Measurements from ENCODE around the gene DES.
"Not testable (repeated sequence)": the region's sequence is repeated elsewhere in the genome, so short reads cannot be mapped to it uniquely, and the experiment has no call there.

Gene DES

DNA sequence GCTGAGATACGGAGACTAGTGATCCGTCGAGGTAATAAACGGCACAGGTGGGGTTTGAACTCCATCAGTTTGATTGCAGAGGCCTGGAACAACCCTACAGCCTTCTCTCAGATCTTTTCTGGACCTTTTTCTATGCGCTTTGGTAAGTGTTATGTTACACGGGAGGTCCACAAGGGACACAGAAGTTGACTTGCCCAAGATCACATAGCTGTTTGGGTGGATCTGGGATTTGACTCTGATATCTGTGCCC, 29.3 kb upstream of the DES start:
- no peak for DNase-seq (ENCODE audit: low read depth)
- peak overlapping the region; percentile 41 for H3K4me3 ChIP-seq (ENCODE audit: low read length)
- TF ChIP-seq, protein P1, sequence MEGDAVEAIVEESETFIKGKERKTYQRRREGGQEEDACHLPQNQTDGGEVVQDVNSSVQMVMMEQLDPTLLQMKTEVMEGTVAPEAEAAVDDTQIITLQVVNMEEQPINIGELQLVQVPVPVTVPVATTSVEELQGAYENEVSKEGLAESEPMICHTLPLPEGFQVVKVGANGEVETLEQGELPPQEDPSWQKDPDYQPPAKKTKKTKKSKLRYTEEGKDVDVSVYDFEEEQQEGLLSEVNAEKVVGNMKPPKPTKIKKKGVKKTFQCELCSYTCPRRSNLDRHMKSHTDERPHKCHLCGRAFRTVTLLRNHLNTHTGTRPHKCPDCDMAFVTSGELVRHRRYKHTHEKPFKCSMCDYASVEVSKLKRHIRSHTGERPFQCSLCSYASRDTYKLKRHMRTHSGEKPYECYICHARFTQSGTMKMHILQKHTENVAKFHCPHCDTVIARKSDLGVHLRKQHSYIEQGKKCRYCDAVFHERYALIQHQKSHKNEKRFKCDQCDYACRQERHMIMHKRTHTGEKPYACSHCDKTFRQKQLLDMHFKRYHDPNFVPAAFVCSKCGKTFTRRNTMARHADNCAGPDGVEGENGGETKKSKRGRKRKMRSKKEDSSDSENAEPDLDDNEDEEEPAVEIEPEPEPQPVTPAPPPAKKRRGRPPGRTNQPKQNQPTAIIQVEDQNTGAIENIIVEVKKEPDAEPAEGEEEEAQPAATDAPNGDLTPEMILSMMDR (IDR thresholded peaks at IDR 0.05; ENCODE audit: insufficient read depth, low read depth, low read length, missing control alignments), result no peak

DNA sequence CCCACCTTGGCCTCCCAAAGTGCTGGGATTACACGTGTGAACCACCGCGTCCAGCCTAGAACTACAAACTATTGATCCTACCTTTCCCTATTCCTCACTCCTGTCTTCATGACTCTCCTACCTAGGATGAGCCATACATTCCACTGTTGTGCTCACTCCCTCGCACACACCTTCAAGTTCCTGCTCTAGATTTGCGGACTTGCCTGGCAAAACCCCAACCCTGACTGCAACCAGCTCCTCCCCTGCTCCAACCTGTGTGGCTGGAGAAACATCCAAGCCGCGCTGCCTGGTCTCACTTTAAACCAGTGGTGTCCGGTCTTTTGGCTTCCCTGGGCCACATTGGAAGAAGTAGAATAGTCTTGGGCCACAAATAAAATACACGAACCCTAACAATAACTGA, 25.4 kb upstream of the DES start:
- H3K4me3 ChIP-seq (ENCODE audit: low read length), result no peak overlapping the region
- DNase-seq (ENCODE audit: low read depth), result peak; percentile 52
- TF ChIP-seq, protein P1 (IDR thresholded peaks at IDR 0.05; ENCODE audit: insufficient read depth, low read depth, low read length, missing control alignments), result no peak

DNA sequence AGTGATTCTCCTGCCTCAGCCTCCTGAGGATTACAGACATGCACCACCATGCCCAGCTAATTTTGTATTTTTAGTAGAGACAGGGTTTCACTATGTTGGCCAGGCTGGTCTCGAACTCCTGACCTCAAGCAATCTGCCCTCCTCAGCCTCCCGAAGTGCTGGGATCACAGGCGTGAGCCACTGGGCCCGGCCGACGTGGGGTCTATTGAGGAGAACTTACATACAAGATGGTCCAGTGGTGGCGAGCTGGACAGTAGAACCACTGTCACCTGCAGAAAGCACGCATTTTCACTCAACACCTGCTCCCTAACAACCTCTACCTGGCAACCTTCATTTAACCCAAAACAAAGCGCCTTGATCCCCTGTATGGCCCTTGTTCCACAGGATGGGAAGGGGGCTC, 23.1 kb upstream of the DES start:
- not testable (repeated sequence) for DNase-seq (ENCODE audit: low read depth)

DNA sequence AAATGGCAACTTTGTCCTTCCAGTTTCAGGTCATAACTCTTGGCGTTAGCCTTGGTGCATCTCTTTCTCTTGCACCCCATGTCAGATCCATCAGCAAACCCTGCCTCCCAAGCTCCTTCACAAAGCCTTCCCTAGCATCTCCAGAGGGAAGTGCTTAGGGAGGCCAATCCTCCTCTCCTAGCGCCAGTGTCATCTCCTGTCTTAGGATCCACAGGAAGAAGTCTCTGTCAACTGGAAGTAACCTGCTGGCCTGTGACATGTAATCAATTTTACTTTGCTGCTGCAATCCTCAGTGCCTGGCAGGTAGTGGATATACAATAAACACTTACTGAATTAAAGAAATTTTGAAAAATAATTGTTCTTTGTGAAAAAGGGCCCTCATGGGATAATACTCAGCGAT, 22.6 kb upstream of the DES start:
- TF ChIP-seq, protein P1 (IDR thresholded peaks at IDR 0.05; ENCODE audit: insufficient read depth, low read depth, low read length, missing control alignments), result no peak
- DNase-seq (ENCODE audit: low read depth), result no peak
- H3K4me3 ChIP-seq (ENCODE audit: low read length), result no peak overlapping the region

More for the DNA sequence above, 23.1 kb upstream of the DES start:
- H3K4me3 ChIP-seq (ENCODE audit: low read length), result not testable (repeated sequence)

DNA sequence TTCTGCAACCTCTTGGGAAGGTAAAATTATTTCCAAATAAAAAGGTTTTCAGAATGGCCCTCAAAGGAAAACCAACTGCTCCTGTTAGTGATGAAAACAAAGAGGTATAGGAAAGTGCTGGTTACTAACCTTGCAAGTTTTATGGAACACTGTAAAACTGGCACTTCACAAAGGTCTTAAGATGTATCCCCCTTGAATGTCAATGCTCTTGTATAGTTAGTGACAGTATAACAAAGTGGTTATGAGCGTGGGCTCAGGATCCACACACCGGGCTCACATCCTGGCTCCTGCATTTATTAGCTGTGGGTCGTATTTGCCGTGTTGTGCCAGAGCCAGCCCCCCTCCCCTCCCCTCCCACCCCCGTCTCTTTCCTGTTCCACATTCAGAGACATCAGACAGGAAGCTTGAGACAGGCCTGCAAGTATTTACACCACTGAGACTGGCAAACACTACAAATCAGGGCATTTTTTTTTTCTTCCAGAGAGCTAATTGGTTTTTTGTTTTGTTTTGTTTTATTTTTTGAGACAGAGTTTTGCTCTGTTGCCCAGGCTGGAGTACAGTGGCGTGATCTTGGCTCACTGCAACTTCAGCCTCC, 21.2 kb upstream of the DES start:
- TF ChIP-seq, protein P1 (IDR thresholded peaks at IDR 0.05; ENCODE audit: insufficient read depth, low read depth, low read length, missing control alignments), result no peak
- no peak overlapping the region for H3K4me3 ChIP-seq (ENCODE audit: low read length)
- DNase-seq (ENCODE audit: low read depth), result no peak

DNA sequence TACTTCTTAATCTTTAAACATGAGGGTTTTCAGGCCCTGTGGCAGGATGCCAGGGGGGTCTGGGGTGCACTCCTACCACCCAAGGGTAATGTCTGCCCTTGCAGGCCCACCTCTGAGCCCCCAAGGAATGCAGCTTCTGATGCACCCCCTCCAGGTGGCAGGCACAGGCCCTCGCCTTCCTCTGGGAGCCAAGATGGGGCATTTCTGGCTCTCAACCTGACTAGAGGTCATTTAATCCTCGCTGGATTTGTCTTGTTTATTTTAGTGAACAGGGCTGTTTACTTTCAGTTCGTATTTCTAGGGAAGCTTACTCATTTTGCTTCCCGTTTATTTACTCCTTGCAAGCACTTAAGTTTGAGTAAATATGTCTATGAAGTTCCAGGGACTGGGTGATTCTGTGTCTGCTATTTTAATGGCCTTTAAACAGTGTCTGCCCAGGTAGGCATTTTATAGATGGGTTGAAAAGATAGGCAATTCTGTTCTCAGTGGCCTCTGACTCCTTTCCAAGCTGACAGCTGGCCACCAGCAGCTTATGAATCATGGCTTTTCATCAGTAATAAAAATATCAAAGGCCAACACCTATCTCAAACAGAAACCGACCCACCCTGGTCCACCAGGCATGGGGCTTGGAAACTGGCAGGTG, 19.3 kb upstream of the DES start:
- TF ChIP-seq, protein P1 (IDR thresholded peaks at IDR 0.05; ENCODE audit: insufficient read depth, low read depth, low read length, missing control alignments), result no peak
- peak; percentile 10 for DNase-seq (ENCODE audit: low read depth)
- H3K4me3 ChIP-seq (ENCODE audit: low read length), result no peak overlapping the region

DNA sequence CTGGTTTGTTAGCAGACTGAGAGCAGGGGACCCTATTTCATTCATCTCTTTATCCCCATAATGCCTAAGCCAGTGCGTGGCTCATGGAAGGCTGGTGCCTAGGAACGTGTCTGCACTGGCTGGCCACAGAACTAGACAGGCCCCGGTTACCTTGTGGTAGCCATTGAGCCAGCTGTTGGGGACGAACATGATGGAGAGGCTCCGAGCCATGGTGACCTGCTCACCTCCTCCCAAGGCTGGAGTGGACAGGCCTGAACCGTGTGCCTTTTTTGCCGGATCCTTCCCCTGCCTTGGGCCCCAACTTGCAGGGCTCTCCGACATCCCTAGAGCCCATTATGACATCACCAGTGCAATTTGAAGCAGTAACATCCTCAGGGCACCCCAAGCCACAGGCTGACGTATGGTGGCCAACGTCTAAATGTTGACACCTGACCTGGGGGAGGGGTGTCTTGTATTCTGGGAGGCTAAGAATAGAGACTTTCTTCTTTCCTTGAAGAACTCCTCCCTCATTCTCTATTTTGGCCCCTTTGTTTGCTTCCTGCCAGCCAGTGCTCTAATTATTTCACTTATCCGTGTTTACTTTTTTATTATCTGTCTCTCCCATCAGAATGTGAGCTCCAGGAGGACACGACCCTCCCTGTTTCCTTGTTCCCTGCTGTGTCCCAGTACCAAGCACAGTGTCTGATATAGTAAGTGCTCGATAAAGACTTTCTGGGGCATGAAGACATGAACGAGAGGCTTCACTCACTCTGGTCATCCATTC, 18.3 kb upstream of the DES start:
- no peak for DNase-seq (ENCODE audit: low read depth)
- no peak overlapping the region for H3K4me3 ChIP-seq (ENCODE audit: low read length)
- TF ChIP-seq, protein P1 (IDR thresholded peaks at IDR 0.05; ENCODE audit: insufficient read depth, low read depth, low read length, missing control alignments), result no peak

Measured in epithelial cell of esophagus (primary cell).